ENCODE measurements around the gene ASB7.
"Not testable (repeated sequence)": the region's sequence is repeated elsewhere in the genome, so short reads cannot be mapped to it uniquely, and the experiment has no call there.

ASB7 gene

GRCh38 chr15:100653608-100654007, 51.2 kb downstream of the ASB7 start:
- DNase-seq, result no peak

DNA sequence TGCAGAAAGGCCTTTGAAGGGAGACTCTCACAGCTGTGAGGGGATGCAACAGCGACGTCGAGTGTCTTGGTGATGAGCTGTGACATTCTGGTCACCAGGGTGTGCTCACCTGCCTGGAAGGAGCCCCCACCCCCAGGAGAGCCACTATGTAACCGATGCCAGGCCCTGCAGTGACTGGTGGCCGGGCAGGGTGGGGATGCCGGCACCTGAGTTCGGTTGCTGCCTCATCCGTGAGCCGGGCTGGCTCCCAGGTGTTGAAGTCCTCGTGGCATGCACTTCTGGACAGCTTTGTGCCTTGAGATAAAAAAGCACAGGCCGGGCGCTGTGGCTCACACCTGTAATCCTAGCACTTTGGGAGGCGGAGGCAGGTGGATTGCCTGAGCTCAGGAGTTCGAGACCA, 56.5 kb downstream of the ASB7 start:
- no peak for DNase-seq

GRCh38 chr15:100661156-100661555, 58.8 kb downstream of the ASB7 start:
- DNase-seq, result no peak

- DNase-seq, result no peak
Observed at GRCh38 chr15:100663086-100663914, 60.9 kb downstream of the ASB7 start.

- DNase-seq, result no peak
Observed at GRCh38 chr15:100663915-100664281, 61.5 kb downstream of the ASB7 start.

- no peak for DNase-seq
Observed at GRCh38 chr15:100665570-100665969, 63.2 kb downstream of the ASB7 start.

GRCh38 chr15:100667405-100668347, 65.3 kb downstream of the ASB7 start:
- DNase-seq, result no peak

DNA sequence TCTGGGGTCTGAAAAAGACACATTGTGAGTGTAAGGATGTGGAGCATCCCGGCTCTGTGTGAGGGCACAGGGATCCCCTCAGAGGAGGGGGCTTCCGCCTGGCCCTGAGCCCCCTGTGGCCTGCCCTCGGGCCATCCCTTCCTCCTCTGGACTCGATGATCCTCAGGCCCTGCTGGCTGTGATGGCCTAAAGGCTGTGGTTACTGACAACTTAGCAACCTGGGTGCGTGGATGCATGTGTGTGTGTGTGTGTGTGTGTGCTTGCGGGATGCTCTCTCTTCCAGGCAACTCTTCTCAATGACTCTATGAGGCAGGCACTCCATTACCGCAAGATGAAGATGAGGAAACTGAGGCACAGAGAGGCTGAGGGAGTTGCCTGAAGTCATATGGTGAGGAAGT, 66.0 kb downstream of the ASB7 start:
- no peak for DNase-seq

DNA sequence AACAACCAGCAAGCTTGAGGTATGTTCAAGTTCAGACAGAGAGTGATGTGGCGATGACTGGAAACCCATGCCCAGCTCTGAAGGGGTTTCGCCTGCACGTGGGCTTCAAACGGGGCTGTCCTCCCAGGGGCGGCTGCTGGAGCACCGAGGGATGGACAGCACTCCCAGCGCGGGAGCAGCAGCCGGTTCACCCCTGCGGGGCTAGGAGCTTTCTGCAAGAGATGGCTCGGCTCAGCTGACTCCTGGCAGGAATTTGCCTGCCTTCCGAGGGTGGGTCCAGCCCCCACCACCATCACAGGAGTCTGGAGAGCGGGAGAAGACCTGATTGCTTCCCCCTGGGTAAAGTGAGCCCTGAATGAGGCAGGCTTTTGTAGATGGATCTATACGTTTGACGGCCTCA, 66.9 kb downstream of the ASB7 start:
- no peak for DNase-seq

DNA sequence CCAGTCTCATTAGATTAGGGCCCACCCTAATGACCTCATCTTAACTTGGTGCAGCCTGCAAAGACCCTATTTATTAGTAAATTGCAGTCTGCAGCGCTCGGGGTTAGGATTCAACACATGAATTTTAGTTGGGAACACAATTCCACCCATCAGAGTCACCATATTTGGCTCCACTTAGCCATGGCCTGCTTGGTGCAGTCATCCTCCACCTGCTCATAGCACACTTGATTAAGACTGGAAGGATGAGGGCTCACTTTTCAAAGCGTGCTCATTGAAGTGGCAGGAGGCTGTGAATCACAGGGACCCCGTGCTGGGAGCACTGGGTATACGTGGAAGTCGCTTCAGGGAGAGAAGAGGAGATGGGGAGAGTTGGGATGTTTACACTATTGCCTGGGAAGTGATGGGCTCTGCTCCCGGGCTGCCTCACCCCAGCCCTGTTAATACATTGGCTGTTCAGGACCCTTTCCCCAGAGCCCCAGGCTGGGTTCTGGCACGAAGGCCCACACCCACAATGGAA, 68.2 kb downstream of the ASB7 start:
- no peak for DNase-seq

GRCh38 chr15:100671124-100671680, 68.8 kb downstream of the ASB7 start:
- no peak for DNase-seq

DNA sequence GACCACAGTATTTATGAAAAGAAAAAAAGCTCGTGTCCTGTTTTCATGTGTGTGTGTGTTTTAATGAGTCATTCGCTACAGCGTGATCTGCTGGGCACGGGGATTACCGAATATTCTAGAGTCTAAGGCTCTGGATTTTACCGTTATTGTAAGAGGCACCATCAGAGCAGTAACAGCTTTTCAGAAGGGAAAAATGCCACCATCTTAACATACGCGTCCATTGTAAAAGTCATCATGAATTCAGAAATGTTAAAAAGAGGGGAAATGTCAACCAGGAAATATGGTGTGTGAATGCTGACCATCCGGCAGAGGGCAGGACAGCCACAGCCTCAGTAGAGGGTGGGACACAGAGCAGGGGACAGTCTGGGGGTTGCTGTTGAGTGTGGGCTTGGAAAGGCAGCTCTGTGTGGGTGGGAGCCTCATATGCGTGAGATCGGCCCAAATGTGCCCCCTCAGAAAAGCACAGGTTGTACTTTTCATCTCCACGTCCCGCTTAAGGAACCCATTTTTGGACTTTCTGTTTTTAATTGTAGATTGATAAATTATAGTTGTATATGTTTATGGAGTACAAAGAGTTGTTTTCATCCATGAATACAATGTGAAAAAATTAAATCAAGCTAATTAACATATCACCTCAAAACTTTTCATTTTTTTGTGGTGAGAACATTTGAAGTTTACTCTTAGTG, 69.6 kb downstream of the ASB7 start:
- no peak for DNase-seq

GRCh38 chr15:100672959-100673358, 70.6 kb downstream of the ASB7 start:
- no peak for DNase-seq

- DNase-seq, result not testable (repeated sequence)
Observed at GRCh38 chr15:100679151-100679550, 76.8 kb downstream of the ASB7 start.

DNA sequence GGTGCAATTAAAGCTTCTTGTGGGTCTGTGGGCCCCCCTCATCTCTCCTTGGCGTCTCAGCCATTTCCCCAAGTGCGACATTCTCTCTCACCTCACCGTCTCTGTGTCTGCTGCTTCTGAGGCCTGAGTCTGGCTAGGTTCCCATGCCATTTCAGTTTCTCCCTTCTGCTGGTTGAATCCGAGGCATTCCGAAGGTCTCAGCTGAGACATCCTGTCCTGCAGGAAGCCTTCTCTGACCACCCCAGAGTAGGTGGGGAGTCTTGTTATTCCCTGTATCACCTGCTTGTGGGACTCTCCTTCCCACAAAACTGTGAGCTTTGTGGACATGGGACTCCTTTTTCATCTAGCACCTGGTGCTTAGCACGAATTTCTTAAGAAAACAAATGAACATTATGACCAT, 78.3 kb downstream of the ASB7 start:
- DNase-seq, result no peak

GRCh38 chr15:100681335-100681746, 79.0 kb downstream of the ASB7 start:
- DNase-seq, result no peak

GRCh38 chr15:100682468-100682867, 80.1 kb downstream of the ASB7 start:
- DNase-seq, result no peak

DNA sequence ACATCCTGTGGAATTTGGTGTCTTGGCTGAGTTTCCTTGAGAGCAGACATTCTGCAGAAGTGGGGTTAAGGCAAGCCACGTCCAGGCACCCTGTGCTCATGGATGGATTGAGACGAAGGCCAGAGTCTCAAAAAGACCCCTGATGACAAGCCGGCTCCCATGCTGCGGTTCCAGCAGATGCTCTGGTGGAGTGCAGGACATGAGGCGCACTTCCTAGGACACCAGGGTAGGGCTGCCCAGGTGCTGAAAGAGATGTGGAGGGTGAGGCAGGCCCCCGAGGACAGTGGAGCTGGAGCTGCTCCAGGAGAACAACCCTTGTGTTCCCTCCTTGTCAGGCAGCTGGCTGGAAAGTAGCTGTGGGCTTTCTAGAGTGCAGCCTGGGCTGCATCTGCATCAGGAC, 81.0 kb downstream of the ASB7 start:
- no peak for DNase-seq

DNA sequence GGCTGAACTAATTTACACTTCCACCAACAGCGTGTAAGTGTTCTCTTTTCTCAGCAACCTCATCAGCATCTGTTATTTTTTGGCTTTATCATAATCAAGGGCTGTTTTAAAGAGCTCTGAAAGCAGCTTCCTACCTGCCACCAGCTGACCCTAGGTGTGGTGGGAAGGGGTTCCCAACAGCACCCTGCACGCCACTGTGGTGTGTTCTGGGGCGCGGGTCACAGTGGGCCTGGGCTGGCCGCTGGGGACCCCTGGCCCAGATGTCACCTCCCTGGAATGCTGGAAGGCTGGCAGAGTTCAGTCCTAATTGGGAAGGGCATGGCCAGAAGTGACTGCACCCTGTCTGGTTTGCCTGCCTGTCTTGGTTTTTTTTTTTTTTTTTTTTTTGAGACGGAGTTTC, 82.2 kb downstream of the ASB7 start:
- DNase-seq, result no peak

- DNase-seq, result no peak
Observed at GRCh38 chr15:100686021-100686724, 83.8 kb downstream of the ASB7 start.

DNA sequence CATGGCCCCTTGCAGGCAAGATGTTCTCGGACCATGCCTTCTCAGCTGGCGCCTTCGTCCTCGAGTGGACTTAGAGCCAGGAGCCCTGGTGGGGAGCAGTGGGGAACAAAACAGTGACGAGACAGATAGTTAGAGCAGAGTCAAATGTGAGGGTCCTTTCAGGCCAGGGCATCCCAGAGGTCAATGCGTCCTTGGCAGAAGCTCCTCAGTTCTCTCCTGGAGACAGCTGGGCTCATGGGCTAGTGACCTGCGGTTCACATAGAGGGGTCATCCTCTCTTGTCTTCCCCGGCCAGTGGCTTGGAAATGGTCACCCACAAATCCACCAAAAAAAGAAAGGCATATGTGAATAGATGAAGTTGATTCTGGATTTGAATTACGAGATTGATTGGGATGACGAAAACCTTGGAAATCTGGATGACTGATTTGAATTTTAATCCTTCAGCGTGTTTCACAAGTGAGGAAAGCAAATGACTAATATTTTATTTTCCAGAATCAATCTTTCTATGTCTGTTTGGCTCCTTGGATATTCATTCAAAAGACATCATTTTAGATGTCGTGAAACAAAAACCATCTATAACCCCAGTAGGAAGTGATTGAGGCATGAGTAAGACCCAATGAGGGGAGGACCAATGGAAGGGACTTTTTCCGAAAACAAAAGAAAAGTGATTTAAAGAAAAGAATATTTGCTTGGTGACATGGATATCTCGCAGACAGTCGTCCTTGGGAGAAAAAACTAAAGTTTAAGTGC, 84.5 kb downstream of the ASB7 start:
- DNase-seq, result no peak

Measured in NCI-H1694 treated with DMSO at 0.1 percent for 48 hours (cell line).